Aorta (tissue), 5 donors: ENCODE results near the gene ZNF592. TPM values are rescaled to one million over a fixed set of nuclear protein-coding genes. Genes with fewer than 3 reads are reported as not detected.

ENCODE experiments used
- ATAC-seq: fragments of 200-7000 bp; cut with Tn5 transposase; one replicate; pipeline ENCODE4 v1.9.1; 2022; ENCODE audit warnings: moderate library complexity; ENCODE audit not compliant: low FRiP score
- DNase-seq, 2 donors: peaks; one replicate each; pipeline ENCODE4 v3.0.0-alpha.2; 2020
- H3K27ac ChIP-seq, 2 donors: one replicate each; pipeline ENCODE4 v1.5.1; 2013; ENCODE audit warnings: low read length in 2 of 2, mild to moderate bottlenecking in 2 of 2, moderate library complexity in 2 of 2, control low read depth in 1 of 2, inconsistent platforms in 1 of 2, low read depth in 1 of 2
- H3K27me3 ChIP-seq, 2 donors: one replicate each; pipeline ENCODE4 v1.6.1; 2013; ENCODE audit warnings: control low read depth in 1 of 2, low read length in 1 of 2, mild to moderate bottlenecking in 1 of 2, moderate library complexity in 1 of 2; ENCODE audit not compliant: insufficient read depth in 2 of 2, control insufficient read depth in 1 of 2
- H3K36me3 ChIP-seq, 2 donors: one replicate each; pipeline ENCODE4 v1.6.1; 2013; ENCODE audit warnings: control low read depth in 1 of 2, low read length in 1 of 2, mild to moderate bottlenecking in 1 of 2; ENCODE audit not compliant: insufficient read depth in 2 of 2, control insufficient read depth in 1 of 2
- H3K4me1 ChIP-seq, 2 donors: one replicate each; pipeline ENCODE4 v1.6.1; 2013; ENCODE audit warnings: low read length in 2 of 2, control low read depth in 1 of 2, mild to moderate bottlenecking in 1 of 2, moderate library complexity in 1 of 2; ENCODE audit not compliant: insufficient read depth in 2 of 2, control insufficient read depth in 1 of 2
- H3K4me3 ChIP-seq, 2 donors: one replicate each; pipeline ENCODE4 v1.5.1; 2013; ENCODE audit warnings: low read length in 2 of 2, control low read depth in 1 of 2, mild to moderate bottlenecking in 1 of 2
- H3K9me3 ChIP-seq: one replicate; pipeline ENCODE4 v1.6.1; 2013; ENCODE audit warnings: mild to moderate bottlenecking, low read length; ENCODE audit not compliant: control insufficient read depth
- WGBS, 2 donors: extraction: QIAGEN DNeasy Blood & Tissue Kit; methylation state at CpG; one replicate each; pipeline ENCODE4 v1.1.7; 2013; 5-methylcytosine and 5-hydroxymethylcytosine counted together
- intact Hi-C, 2 donors: fragments of 100-400 bp; cut with DNase I; formaldehyde crosslinking; loops; one replicate each; pipeline versions ENCODE4 v1.14.2 to v1.15.0; 2022
- polyA plus RNA-seq, 2 donors: library from polyadenylated mRNA; stranded (reverse); fragments of 200-250 nt; gene quantifications; one replicate each; pipeline ENCODE4 v1.2.3, GENCODE V29; 2013
- total RNA-seq, 2 donors: library from RNA; stranded (reverse); fragmentation: NEBNext Ultra II Directional; extraction: Animal tissue kit (Norgen Biotek cat#: 25700); gene quantifications; one replicate each; pipeline ENCODE4 v1.2.1, GENCODE V29; 2021
- donor health status: healthy with polysubstance abuse.
- donor health status: Bipolar disorder and iron deficiency.
- donor health status: DM: no; HTN: no; CAD: no.
- donor health status: DM: no; HTN: no; CAD: no.
- donor health status: DM: yes; HTN: yes; CAD: no.

Gene ZNF592
- total and polyA plus RNA-seq, 4 donors, result 6.8 to 35.8 (median 19.2) TPM

DNA sequence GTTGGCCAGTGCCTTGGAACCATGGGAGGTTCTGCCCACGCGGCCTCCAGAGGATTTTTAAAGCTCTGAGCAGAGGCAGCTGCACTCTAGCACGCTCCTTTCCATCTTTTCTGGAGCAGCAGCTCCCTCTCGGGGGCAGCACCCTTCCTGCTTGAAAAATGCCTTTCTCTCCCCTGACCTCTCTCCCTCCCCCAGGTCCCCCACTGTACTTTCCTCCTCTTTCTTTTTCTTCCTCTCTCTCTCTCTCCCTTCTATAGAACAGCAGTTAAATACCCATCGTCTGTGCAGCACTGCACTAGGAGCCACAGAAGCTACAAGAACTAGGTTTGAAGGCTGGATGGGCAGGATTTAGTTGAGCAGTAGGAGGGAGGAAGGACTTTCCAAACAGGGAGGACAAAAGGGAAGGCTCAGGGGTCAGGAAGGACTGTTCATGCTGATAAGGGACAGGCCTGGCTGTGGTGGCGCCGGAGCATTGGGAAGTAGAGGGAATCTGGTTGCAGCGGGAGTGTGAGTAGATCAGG, 73.2 kb downstream of the ZNF592 start:
- no peak for DNase-seq
- ATAC-seq, result no peak
- Histone ChIP-seq H3K27ac (peak overlapping the region in 1 of 2 donors; percentile 7), H3K4me3 (no peak overlapping the region), H3K9me3 (no peaks in the 10 kb centered on the region), H3K27me3 (no peaks in the 10 kb centered on the region), H3K36me3 (no peaks in the 10 kb centered on the region), H3K4me1 (peaks cover 2 to 5% of the 10 kb centered on the region in 2 donors)
- 37 to 40% methylated on average over 8 of the region's 8 CpGs for WGBS, 2 donors
- intact Hi-C loops, result no loop called here

DNA sequence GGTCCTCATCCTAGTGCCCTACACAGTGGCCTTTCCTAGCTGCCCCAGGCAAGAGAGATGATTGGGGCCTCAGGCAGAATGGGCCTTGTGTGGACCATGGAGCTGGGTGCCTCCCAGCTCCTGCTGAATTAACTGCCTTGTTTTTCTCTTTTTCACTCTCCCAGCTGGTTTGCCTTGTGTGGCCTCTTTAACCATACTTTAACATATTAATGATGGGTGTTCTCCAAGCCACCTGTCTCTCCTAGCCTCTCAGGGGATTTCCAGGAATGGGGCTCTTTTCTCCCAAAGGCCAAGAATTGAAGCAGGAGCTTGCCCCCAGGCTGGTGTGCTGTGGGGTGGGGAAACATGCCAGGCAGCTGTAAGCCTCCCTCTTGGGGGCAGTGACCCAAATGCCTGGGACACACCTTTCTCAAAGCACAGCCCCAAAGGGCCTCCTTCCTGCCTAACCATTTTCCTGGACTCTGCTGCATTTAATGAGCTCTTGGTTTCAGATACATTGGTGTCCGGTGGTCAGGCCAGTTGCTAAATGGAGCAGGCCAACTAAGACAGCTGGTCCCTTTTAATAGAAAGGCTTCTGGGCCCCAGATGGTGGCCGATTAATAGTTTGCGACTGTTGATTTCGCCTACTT, 74.4 kb downstream of the ZNF592 start:
- Histone ChIP-seq H3K9me3 (no peaks in the 10 kb centered on the region), H3K4me3 (no peak overlapping the region), H3K36me3 (no peaks in the 10 kb centered on the region), H3K27me3 (no peaks in the 10 kb centered on the region), H3K27ac (no peak overlapping the region), H3K4me1 (peaks cover 2 to 5% of the 10 kb centered on the region in 2 donors)
- 86 to 88% methylated on average over 4 of the region's 4 CpGs for WGBS, 2 donors
- intact Hi-C loops, result no loop called here
- no peak for DNase-seq
- no peak for ATAC-seq

DNA sequence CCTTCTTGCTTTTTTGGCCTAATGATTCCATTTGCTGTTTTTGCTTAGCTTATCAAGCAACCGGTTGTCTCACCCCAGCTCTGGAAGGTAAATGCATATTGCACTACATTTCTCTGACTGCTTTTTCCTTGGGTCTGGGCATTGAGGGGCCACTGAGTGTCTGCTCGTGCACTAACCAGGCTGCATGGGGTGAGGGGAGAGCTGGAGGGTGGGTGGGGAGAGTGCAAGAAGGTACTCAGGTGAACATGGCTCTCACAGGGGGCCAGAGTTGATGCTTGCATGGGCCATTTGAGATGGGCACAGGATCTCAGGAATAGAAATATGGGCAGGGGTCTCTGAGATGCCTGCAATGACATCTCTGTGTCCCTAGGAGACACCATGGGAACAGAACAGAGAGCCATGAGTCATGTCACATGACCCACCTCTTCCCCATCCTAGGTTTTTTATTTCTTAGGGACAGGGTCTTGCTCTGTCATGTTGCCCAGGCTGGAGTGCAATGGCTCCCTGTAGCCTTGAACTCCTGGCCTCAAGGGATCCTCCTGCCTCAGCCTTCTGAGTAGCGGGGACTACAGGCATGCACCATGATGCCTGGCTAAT, 75.0 kb downstream of the ZNF592 start:
- no peak for DNase-seq

DNA sequence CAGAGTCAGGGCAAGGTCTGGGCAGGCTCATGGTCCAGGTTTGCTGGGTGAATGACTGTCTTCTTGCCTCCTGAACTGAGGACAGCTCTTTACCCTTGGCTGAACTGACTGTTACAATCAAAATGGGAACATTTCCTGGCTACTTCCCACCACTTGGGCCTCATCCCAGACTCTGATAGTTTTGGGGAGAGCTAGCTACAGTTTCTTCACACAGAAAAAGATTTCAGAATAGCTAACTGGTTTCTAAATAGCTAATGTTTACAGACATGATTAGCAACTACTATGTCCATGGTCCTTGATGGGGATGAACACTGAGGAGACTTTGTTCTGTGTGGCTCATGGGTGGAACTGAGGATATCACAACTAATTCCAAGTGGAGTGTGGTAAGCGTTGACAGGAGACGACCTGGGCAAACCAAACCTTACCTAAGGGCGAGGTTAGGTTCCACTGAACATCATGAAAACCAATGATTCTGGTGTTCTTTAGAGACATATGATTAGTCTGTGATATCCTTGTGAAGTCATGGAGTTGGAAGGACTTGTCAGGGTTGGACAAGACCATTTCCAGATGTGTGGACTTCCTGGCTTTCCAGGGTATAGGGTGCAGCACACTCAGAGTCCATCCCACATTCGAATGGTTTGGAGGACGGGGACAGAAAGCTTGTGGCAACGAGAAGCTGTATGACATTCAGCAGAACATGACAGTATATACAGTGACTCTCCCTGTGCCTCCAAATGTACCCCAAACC, 76.0 kb downstream of the ZNF592 start:
- Histone ChIP-seq H3K4me1 (peaks cover 4 to 5% of the 10 kb centered on the region in 2 donors), H3K9me3 (no peaks in the 10 kb centered on the region), H3K27me3 (no peaks in the 10 kb centered on the region), H3K36me3 (no peaks in the 10 kb centered on the region), H3K27ac (peak overlapping the region in 1 of 2 donors; percentile 4), H3K4me3 (no peak overlapping the region)
- peak; percentile 62 for ATAC-seq
- no peak for DNase-seq
- WGBS, 2 donors, result 65 to 74% methylated on average over 6 of the region's 6 CpGs
- intact Hi-C loops, result no loop called here

More for the DNA sequence above, 75.0 kb downstream of the ZNF592 start:
- Histone ChIP-seq H3K4me1 (peaks cover 2 to 5% of the 10 kb centered on the region in 2 donors), H3K4me3 (no peak overlapping the region), H3K36me3 (no peaks in the 10 kb centered on the region), H3K27me3 (no peaks in the 10 kb centered on the region), H3K27ac (peak overlapping the region in 1 of 2 donors; percentile 49), H3K9me3 (no peaks in the 10 kb centered on the region)
- no peak for ATAC-seq
- 83 to 87% methylated on average over 3 of the region's 3 CpGs for WGBS, 2 donors
- intact Hi-C loops, result no loop called here

DNA sequence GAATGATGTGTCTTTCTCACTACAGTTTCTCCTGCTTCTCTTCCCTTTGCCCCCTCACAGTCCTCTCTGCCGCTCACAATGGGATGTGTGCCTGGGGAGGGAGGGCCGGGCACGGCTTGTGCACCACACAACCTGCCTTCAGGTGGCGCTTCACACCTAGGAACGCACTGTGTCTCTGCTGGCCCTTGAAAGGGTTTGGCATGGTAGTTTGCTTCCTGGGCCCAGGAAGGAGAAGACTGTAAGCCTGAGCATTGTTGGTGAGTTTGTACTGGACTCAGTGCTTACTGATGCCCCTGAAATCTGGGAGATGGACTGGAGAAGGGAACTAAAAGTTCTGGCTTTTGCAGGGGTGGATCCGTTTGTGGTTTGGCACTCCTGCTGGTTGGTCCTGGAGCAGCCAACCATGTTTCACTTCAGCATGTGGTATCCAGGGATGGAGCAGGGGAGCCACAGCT, 78.0 kb downstream of the ZNF592 start:
- Histone ChIP-seq H3K36me3 (no peaks in the 10 kb centered on the region), H3K4me3 (no peak overlapping the region), H3K4me1 (peaks cover 3 to 6% of the 10 kb centered on the region in 2 donors), H3K27me3 (no peaks in the 10 kb centered on the region), H3K9me3 (no peaks in the 10 kb centered on the region), H3K27ac (peak overlapping the region in 1 of 2 donors; percentile 2)
- WGBS, 2 donors, result 45 to 48% methylated on average over 6 of the region's 6 CpGs
- intact Hi-C loops, result no loop called here
- ATAC-seq (no peak), DNase-seq (no peak)

DNA sequence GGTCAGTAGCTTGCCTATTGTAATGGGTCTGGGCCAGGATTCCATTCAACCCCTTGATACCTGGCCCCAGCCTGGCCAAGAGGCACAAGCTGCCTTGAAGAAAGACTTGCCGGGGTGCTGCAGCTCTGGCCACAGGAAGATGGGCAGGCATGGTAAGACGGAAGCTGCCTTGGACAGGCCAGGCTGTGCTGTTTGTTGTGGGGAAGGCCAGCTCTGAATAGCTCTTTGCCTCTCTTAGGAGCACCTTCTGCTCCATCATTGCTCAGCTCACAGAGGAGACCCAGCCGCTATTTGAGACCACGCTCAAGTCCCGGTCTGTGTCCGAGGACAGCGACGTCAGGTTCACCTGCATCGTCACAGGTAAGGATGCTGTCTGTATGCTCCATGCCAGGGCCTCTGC, 78.9 kb downstream of the ZNF592 start:
- Histone ChIP-seq H3K9me3 (no peaks in the 10 kb centered on the region), H3K36me3 (no peaks in the 10 kb centered on the region), H3K4me3 (no peak overlapping the region), H3K27ac (no peak overlapping the region), H3K27me3 (no peaks in the 10 kb centered on the region), H3K4me1 (peaks cover 3 to 6% of the 10 kb centered on the region in 2 donors)
- intact Hi-C loops, result no loop called here
- ATAC-seq, result no peak
- WGBS, 2 donors, result 94 to 96% methylated on average over 9 of the region's 9 CpGs
- DNase-seq, result no peak

DNA sequence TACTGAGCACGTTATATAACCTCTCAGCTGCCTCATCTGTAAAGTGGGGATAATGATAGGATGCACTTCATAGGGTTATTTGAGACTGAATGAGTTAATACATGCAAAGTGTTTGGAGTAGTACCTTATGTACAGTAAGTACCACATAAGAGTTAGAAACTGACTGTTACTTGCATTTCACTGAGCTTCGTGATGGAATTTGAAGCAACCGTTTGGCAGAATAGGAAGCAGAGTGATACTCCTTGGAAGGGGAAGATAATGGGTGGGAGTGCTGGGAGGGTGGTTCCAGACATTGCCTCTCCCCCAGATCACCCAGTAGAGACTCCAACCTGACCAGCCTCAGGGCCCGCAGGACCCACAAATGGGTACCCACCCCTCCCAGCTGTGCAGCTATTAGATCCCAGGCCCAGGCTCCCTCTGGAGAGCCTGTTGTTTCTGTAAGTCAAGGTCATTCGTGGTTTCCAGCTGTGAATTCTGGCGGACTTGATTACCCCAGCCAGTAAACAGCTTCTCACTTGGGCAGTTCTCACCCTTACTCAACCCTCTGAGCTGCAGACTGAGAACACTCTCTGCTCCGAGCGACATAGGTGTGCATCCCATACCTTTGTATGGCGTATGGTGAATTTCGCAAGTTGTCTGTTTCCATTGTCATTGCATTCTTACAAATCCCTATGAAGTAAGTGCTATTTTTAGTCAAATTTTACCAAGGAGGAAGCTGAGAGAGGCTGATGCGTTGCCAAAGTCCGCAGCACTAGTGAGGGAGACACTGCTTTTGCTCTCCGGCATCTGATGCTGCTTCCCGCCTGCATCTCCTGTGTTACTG, 79.9 kb downstream of the ZNF592 start:
- ATAC-seq, result no peak
- Histone ChIP-seq H3K27me3 (no peaks in the 10 kb centered on the region), H3K4me1 (peaks cover 3 to 6% of the 10 kb centered on the region in 2 donors), H3K4me3 (no peak overlapping the region), H3K36me3 (no peaks in the 10 kb centered on the region), H3K9me3 (no peaks in the 10 kb centered on the region), H3K27ac (peak overlapping the region in 1 of 2 donors; percentile 20)
- 20 to 22% methylated on average over 14 of the region's 14 CpGs for WGBS, 2 donors
- DNase-seq, result peak in 1 of 2 donors; percentile 71
- intact Hi-C loops, result no loop called here

DNA sequence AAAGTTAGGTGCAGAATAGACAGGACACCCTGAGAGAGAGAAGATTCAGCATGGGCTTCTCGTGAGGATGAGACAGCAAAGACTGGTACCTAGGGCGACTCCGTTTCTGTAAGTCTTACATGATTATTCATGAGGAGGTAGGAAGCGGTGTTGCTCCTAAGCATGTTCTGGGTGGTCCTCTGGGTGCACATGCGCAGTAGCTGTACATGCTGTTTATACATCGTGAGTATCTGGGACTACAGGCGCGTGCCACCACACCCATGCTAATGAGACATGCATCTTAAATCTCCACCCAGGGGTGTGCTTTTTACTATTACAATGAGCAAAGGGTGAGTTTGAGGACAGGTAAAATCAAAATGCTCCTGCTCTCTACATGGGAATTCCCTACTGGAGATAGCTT, 81.0 kb downstream of the ZNF592 start:
- H3K4me1 ChIP-seq, result peaks cover 0 to 4% of the 10 kb centered on the region in 2 donors
- 89 to 93% methylated on average over 8 of the region's 8 CpGs for WGBS, 2 donors
- no peaks in the 10 kb centered on the region for H3K9me3 ChIP-seq
- no peak overlapping the region for H3K4me3 ChIP-seq
- no peaks in the 10 kb centered on the region for H3K27me3 ChIP-seq
- ATAC-seq (no peak), DNase-seq (no peak)
- intact Hi-C loops, result no loop called here
- H3K36me3 ChIP-seq, result no peaks in the 10 kb centered on the region
- no peak overlapping the region for H3K27ac ChIP-seq
